Upper lobe of right lung (tissue), 1 donor: ENCODE results near the gene TMEM255B. TPM values are rescaled to one million over a fixed set of nuclear protein-coding genes. Genes with fewer than 3 reads are reported as not detected.

Source experiments
- ATAC-seq: fragments of 200-7000 bp; cut with Tn5 transposase; one replicate; pipeline ENCODE4 v1.9.1; 2020; ENCODE audit warnings: mild to moderate bottlenecking, moderate library complexity
- DNase-seq: peaks from one replicate; pipeline ENCODE4 v3.0.0-alpha.2; 2020
- H3K27ac ChIP-seq: fragments of 200-600 bp; one replicate; pipeline ENCODE4 v1.8.0; 2022
- H3K27me3 ChIP-seq: fragments of 200-600 bp; one replicate; pipeline ENCODE4 v1.8.0; 2022; ENCODE audit warnings: mild to moderate bottlenecking
- H3K36me3 ChIP-seq: fragments of 200-600 bp; one replicate; pipeline ENCODE4 v1.8.0; 2022
- H3K4me1 ChIP-seq: fragments of 200-600 bp; one replicate; pipeline ENCODE4 v1.8.0; 2022
- H3K4me3 ChIP-seq: fragments of 200-600 bp; one replicate; pipeline ENCODE4 v1.8.0; 2022; ENCODE audit warnings: mild to moderate bottlenecking
- H3K9me3 ChIP-seq: fragments of 200-600 bp; one replicate; pipeline ENCODE4 v1.8.0; 2022
- CTCF ChIP-seq: fragments of 200-600 bp; IDR thresholded peaks from one replicate; pipeline ENCODE4 v1.8.0; 2022; ENCODE audit warnings: antibody characterized with exemption
- intact Hi-C: fragments of 100-400 bp; cut with DNase I; formaldehyde crosslinking; loops from one replicate; pipeline ENCODE4 v1.11.0; 2022
- total RNA-seq: library from RNA; stranded (reverse); fragmentation: NEBNext Ultra II Directional; extraction: Animal tissue kit (Norgen Biotek cat#: 25700); gene quantifications from one replicate; pipeline ENCODE4 v1.2.1, GENCODE V29; 2021
- donor health status: DM: no; HTN: yes; CAD: no; lungs with severe emphysema.

Gene TMEM255B
- total RNA-seq, 1 donor from 2014 or later = 43.6 TPM

GRCh38 chr13:113763961-113764792 lies 5.2 kb downstream of the TMEM255B start:
- intact Hi-C loops = no loop called here
- ATAC-seq = no peak

GRCh38 chr13:113764793-113765563 lies 6.0 kb downstream of the TMEM255B start:
- no peak overlapping the region for H3K4me3 ChIP-seq
- no peak for TF ChIP-seq CTCF
- ATAC-seq = no peak
- DNase-seq = peak; percentile 55
- peaks cover 2% of the 10 kb centered on the region for H3K4me1 ChIP-seq
- no peaks in the 10 kb centered on the region for H3K9me3 ChIP-seq
- H3K27me3 ChIP-seq = no peaks in the 10 kb centered on the region
- no peak overlapping the region for H3K27ac ChIP-seq
- H3K36me3 ChIP-seq = no peaks in the 10 kb centered on the region
- intact Hi-C loops = no loop called here

More at GRCh38 chr13:113763961-113764792, 5.2 kb downstream of the TMEM255B start:
- Histone ChIP-seq H3K9me3 (no peaks in the 10 kb centered on the region), H3K4me3 (no peak overlapping the region), H3K27me3 (no peaks in the 10 kb centered on the region), H3K36me3 (no peaks in the 10 kb centered on the region), H3K27ac (no peak overlapping the region), H3K4me1 (peaks cover 8% of the 10 kb centered on the region)
- peak; percentile 62 for DNase-seq
- TF ChIP-seq CTCF = no peak

GRCh38 chr13:113765564-113765910 lies 6.5 kb downstream of the TMEM255B start:
- H3K9me3 ChIP-seq = no peaks in the 10 kb centered on the region
- H3K36me3 ChIP-seq = no peaks in the 10 kb centered on the region
- no peaks in the 10 kb centered on the region for H3K27me3 ChIP-seq
- intact Hi-C loops = no loop called here
- no peak for ATAC-seq
- H3K27ac ChIP-seq = no peak overlapping the region
- no peak for TF ChIP-seq CTCF
- no peaks in the 10 kb centered on the region for H3K4me1 ChIP-seq
- no peak overlapping the region for H3K4me3 ChIP-seq
- DNase-seq = peak; percentile 6

- Histone ChIP-seq H3K36me3 (no peaks in the 10 kb centered on the region), H3K27me3 (no peaks in the 10 kb centered on the region), H3K4me1 (no peaks in the 10 kb centered on the region), H3K27ac (no peak overlapping the region), H3K9me3 (no peaks in the 10 kb centered on the region), H3K4me3 (no peak overlapping the region)
- intact Hi-C loops = no loop called here
- peak; percentile 53 for DNase-seq
- no peak for ATAC-seq
- TF ChIP-seq CTCF = no peak
These were observed 7.2 kb downstream of the TMEM255B start for GRCh38 chr13:113766035-113766800.

- no peaks in the 10 kb centered on the region for H3K9me3 ChIP-seq
These were observed 8.3 kb downstream of the TMEM255B start for GRCh38 chr13:113767366-113767765.

More at GRCh38 chr13:113767366-113767765, 8.3 kb downstream of the TMEM255B start:
- intact Hi-C loops = no loop called here
- DNase-seq = no peak
- no peak overlapping the region for H3K4me3 ChIP-seq
- no peak for ATAC-seq
- no peaks in the 10 kb centered on the region for H3K4me1 ChIP-seq
- TF ChIP-seq CTCF = no peak
- no peaks in the 10 kb centered on the region for H3K36me3 ChIP-seq
- no peak overlapping the region for H3K27ac ChIP-seq
- H3K27me3 ChIP-seq = no peaks in the 10 kb centered on the region
